ENCODE results near the gene CST11. TPM values are rescaled to one million over a fixed set of nuclear protein-coding genes. Genes with fewer than 3 reads are reported as not detected.

Gene CST11
- total and polyA plus RNA-seq, 10 of the 15 experiments (the other 5 are each of a cell fraction or from before 2014, with no cell fraction given): 0.33 TPM; not detected in 9

DNA sequence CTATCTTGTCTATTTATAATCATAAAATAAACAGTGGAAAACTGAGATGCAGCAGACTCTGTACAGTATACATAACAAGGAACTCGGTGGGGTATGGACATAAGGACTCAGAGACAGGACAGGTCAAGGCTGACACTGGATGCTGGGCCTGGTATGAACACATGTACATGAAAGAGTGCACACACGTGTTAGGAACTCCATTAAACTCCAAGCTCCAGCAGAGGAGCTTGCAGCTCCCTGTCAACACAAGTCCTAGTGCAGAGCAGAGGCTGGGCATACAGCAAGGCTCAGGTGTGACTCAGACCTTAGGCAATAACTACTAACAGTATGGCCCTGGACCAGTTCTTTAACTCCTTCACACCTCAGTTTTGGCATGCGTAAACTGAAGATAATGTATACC is 48.5 kb downstream of the CST11 start:
- 75% methylated on average over 3 of the region's 3 CpGs for WGBS (ENCODE audit: insufficient coverage, insufficient replicate concordance, low lambda C conversion rate, missing lambda C conversion rate)
- POLR2A ChIA-PET: interaction anchor here (2.2 kb wide), 1 partner anchor 13 kb away, joined by 5 read pairs; no protein-coding TSS in a partner anchor
- peaks cover 0 to 16% of the 10 kb centered on the region in 2 experiments for H3K36me3 ChIP-seq (ENCODE audit: control insufficient read depth in 2 of 2, insufficient read depth in 2 of 2, low read length in 1 of 2)

DNA sequence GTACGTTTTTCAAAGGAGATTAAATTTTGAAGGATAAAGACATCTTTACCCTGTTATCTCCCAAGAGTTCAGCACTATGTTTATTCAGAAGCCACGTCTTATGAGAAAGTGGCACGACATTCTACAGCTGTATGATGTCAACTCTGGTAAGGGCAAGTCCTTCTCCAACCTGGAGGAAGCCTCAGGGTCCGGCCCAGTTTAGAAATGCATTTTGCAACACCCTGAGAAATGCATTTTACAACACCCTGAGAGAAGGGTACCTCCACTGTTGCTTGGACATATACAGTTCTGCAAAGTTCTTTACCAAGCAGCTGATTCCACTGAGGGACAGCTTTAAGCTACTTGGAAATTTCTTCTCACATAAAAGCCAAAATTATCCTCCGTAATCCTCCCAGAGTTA is 48.9 kb downstream of the CST11 start:
- no peak overlapping the region for H3K9ac ChIP-seq (ENCODE audit: control insufficient read depth, insufficient read depth, low read length)
- peaks cover 29% of the 10 kb centered on the region for H3K79me2 ChIP-seq (ENCODE audit: control insufficient read depth, insufficient read depth, low read length)
- FAIRE-seq (no peak), DNase-seq (ENCODE audit: low read depth, low spot score) (no peak), ATAC-seq (no peak)
- H4K20me1 ChIP-seq (ENCODE audit: control insufficient read depth, insufficient read depth): no peaks in the 10 kb centered on the region
- no peaks in the 10 kb centered on the region for H3K9me3 ChIP-seq (replicated peaks; ENCODE audit: control insufficient read depth, insufficient read depth, low read length)
- ChIA-PET SMC1A (ENCODE audit: uncharacterized antibody, unreplicated experiment) (interaction anchor here (1.0 to 1.8 kb wide), 3 partner anchors 11 to 28 kb away, joined by 3 to 5 read pairs (median 4); no protein-coding TSS in a partner anchor), CTCF (interaction anchor here (0.9 kb wide), 1 partner anchor 10 kb away, joined by 3 read pairs; no protein-coding TSS in a partner anchor), POLR2A (interaction anchor here (2.2 kb wide), 1 partner anchor 13 kb away, joined by 5 read pairs; no protein-coding TSS in a partner anchor), RAD21 (ENCODE audit: unreplicated experiment) (no interaction called here)
- peaks cover 0 to 16% of the 10 kb centered on the region in 2 experiments for H3K36me3 ChIP-seq (ENCODE audit: control insufficient read depth in 2 of 2, insufficient read depth in 2 of 2, low read length in 1 of 2)
- H2AFZ ChIP-seq (ENCODE audit: control insufficient read depth, low read depth, low read length): no peak overlapping the region
- H3K27me3 ChIP-seq (replicated peaks in 1 of 2; ENCODE audit: control insufficient read depth in 2 of 2, insufficient read depth in 2 of 2, low read length in 1 of 2): no peaks in the 10 kb centered on the region
- no peak overlapping the region for H3K27ac ChIP-seq (ENCODE audit: control insufficient read depth, insufficient read depth)
- no TSS peak for BruUV-seq (replicated peaks)
- no peak overlapping the region for H3K4me3 ChIP-seq
- intact Hi-C loops (cut with micrococcal nuclease; ENCODE audit: unreplicated experiment) (no loop called here), in situ Hi-C loops (cut with MboI) (no loop called here)
- no peak overlapping the region for H3K4me2 ChIP-seq (ENCODE audit: control insufficient read depth, insufficient read depth)
- 97% methylated on average over 5 of the region's 5 CpGs for WGBS (ENCODE audit: insufficient coverage, insufficient replicate concordance, low lambda C conversion rate, missing lambda C conversion rate)
- peaks cover 20% of the 10 kb centered on the region for H3K4me1 ChIP-seq (ENCODE audit: control insufficient read depth, insufficient read depth, low read length)
- TF ChIP-seq ATF7 (IDR thresholded peaks at IDR 0.05; ENCODE audit: low read depth) (no peak), POU2F2 (IDR thresholded peaks at IDR 0.05; ENCODE audit: borderline replicate concordance, low read depth, low read length) (no peak), JUND (IDR thresholded peaks at IDR 0.05; ENCODE audit: low read depth, low read length) (no peak), SMARCA5 (IDR thresholded peaks at IDR 0.05) (no peak), SREBF1 (IDR thresholded peaks at IDR 0.05; ENCODE audit: low read length) (no peak), IKZF1 (conservative IDR thresholded peaks at IDR 0.05) (no peak), NFXL1 (IDR thresholded peaks at IDR 0.05; ENCODE audit: borderline replicate concordance) (no peak)
- TF ChIP-seq, protein P1, sequence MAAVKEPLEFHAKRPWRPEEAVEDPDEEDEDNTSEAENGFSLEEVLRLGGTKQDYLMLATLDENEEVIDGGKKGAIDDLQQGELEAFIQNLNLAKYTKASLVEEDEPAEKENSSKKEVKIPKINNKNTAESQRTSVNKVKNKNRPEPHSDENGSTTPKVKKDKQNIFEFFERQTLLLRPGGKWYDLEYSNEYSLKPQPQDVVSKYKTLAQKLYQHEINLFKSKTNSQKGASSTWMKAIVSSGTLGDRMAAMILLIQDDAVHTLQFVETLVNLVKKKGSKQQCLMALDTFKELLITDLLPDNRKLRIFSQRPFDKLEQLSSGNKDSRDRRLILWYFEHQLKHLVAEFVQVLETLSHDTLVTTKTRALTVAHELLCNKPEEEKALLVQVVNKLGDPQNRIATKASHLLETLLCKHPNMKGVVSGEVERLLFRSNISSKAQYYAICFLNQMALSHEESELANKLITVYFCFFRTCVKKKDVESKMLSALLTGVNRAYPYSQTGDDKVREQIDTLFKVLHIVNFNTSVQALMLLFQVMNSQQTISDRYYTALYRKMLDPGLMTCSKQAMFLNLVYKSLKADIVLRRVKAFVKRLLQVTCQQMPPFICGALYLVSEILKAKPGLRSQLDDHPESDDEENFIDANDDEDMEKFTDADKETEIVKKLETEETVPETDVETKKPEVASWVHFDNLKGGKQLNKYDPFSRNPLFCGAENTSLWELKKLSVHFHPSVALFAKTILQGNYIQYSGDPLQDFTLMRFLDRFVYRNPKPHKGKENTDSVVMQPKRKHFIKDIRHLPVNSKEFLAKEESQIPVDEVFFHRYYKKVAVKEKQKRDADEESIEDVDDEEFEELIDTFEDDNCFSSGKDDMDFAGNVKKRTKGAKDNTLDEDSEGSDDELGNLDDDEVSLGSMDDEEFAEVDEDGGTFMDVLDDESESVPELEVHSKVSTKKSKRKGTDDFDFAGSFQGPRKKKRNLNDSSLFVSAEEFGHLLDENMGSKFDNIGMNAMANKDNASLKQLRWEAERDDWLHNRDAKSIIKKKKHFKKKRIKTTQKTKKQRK (IDR thresholded peaks at IDR 0.05; ENCODE audit: low read depth, low read length): no peak

More for the DNA sequence above, 48.5 kb downstream of the CST11 start:
- H3K9me3 ChIP-seq (replicated peaks; ENCODE audit: control insufficient read depth, insufficient read depth, low read length): no peaks in the 10 kb centered on the region
- H3K79me2 ChIP-seq (ENCODE audit: control insufficient read depth, insufficient read depth, low read length): peaks cover 33% of the 10 kb centered on the region
- CTCF ChIA-PET: interaction anchor here (0.9 kb wide), 1 partner anchor 10 kb away, joined by 3 read pairs; no protein-coding TSS in a partner anchor
- BruUV-seq (replicated peaks): no TSS peak
- no peak overlapping the region for H3K4me3 ChIP-seq
- in situ Hi-C loops (cut with MboI) (no loop called here), intact Hi-C loops (cut with micrococcal nuclease; ENCODE audit: unreplicated experiment) (no loop called here)
- H3K4me1 ChIP-seq (ENCODE audit: control insufficient read depth, insufficient read depth, low read length): peaks cover 24% of the 10 kb centered on the region
- FAIRE-seq (no peak), ATAC-seq (no peak), DNase-seq (ENCODE audit: low read depth, low spot score) (no peak)
- RAD21 ChIA-PET (ENCODE audit: unreplicated experiment): no interaction called here
- no peak overlapping the region for H3K4me2 ChIP-seq (ENCODE audit: control insufficient read depth, insufficient read depth)
- no peak overlapping the region for H2AFZ ChIP-seq (ENCODE audit: control insufficient read depth, low read depth, low read length)
- no peaks in the 10 kb centered on the region for H4K20me1 ChIP-seq (ENCODE audit: control insufficient read depth, insufficient read depth)
- no peaks in the 10 kb centered on the region for H3K27me3 ChIP-seq (replicated peaks in 1 of 2; ENCODE audit: control insufficient read depth in 2 of 2, insufficient read depth in 2 of 2, low read length in 1 of 2)
- H3K27ac ChIP-seq (ENCODE audit: control insufficient read depth, insufficient read depth): no peak overlapping the region
- no peak overlapping the region for H3K9ac ChIP-seq (ENCODE audit: control insufficient read depth, insufficient read depth, low read length)
- SMC1A ChIA-PET (ENCODE audit: uncharacterized antibody, unreplicated experiment): interaction anchor here (1.0 to 1.8 kb wide), 3 partner anchors 10 to 28 kb away, joined by 3 to 5 read pairs (median 4); no protein-coding TSS in a partner anchor
- TF ChIP-seq HDAC2 (IDR thresholded peaks at IDR 0.05): no peak
- TF ChIP-seq RUNX3 (IDR thresholded peaks at IDR 0.05; ENCODE audit: low read length): no peak
- TF ChIP-seq RBBP5 (conservative IDR thresholded peaks at IDR 0.05): no peak
- no peak for TF ChIP-seq BMI1 (IDR thresholded peaks at IDR 0.05; ENCODE audit: borderline replicate concordance)
- no peak for TF ChIP-seq KAT2A (conservative IDR thresholded peaks at IDR 0.05; ENCODE audit: control insufficient read depth, low read depth, low read length)
- TF ChIP-seq, protein P2, sequence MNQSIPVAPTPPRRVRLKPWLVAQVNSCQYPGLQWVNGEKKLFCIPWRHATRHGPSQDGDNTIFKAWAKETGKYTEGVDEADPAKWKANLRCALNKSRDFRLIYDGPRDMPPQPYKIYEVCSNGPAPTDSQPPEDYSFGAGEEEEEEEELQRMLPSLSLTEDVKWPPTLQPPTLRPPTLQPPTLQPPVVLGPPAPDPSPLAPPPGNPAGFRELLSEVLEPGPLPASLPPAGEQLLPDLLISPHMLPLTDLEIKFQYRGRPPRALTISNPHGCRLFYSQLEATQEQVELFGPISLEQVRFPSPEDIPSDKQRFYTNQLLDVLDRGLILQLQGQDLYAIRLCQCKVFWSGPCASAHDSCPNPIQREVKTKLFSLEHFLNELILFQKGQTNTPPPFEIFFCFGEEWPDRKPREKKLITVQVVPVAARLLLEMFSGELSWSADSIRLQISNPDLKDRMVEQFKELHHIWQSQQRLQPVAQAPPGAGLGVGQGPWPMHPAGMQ (IDR thresholded peaks at IDR 0.05; ENCODE audit: borderline replicate concordance): no peak
